SK-N-SH (cell line): ENCODE data around the gene NAP1L1. TPM values are rescaled to one million over a fixed set of nuclear protein-coding genes. Genes with fewer than 3 reads are reported as not detected.

Source experiments
- CTCF ChIA-PET: fragments of 300-600, 350-600 bp; formaldehyde crosslinking; extraction: SDS; loops from one replicate; lab custom pipeline; 2021; lab: Yijun Ruan, JAX
- POLR2A ChIA-PET: fragments of 350-600 bp; sonication (Branson Sonifier 250); formaldehyde crosslinking; extraction: SDS; loops from one replicate; lab custom pipeline; 2020; ENCODE audit warnings: antibody characterized with exemption, inconsistent platforms; lab: Yijun Ruan, JAX
- DNase-seq: peaks from one replicate; pipeline ENCODE4 v3.0.0; 2012
- H2AFZ ChIP-seq: fragments of 200-600 bp; sonication (generic); 2 replicates; pipeline ENCODE4 v1.8.1; 2016; ENCODE audit warnings: antibody characterized with exemption, mild to moderate bottlenecking, low read depth
- H3F3A ChIP-seq: fragments of 200-600 bp; sonication (generic); replicated peaks from 2 replicates; pipeline ENCODE3; 2016; ENCODE audit warnings: antibody characterized with exemption, mild to moderate bottlenecking; ENCODE audit not compliant: insufficient read depth
- H3K27ac ChIP-seq, 2 experiments: fragments of 200-500 bp in 1 of 2; fragments of 200-600 bp in 1 of 2; sonication (Bioruptor generic) in 1 of 2; sonication (generic), shearing (Covaris generic) in 1 of 2; 2 replicates each; pipeline versions ENCODE4 v1.5.1 to v1.6.1; 2014 to 2016; ENCODE audit warnings: low read depth in 2 of 2, inconsistent platforms in 1 of 2, low read length in 1 of 2, mild to moderate bottlenecking in 1 of 2, mixed read lengths in 1 of 2
- H3K27me3 ChIP-seq: fragments of 200-600 bp; sonication (generic), shearing (Covaris generic); 2 replicates; pipeline ENCODE4 v1.6.1; 2016; ENCODE audit warnings: mixed run types; ENCODE audit not compliant: insufficient read depth
- H3K36me3 ChIP-seq, 2 experiments: fragments of 200-500 bp in 1 of 2; fragments of 200-600 bp in 1 of 2; sonication (Bioruptor generic) in 1 of 2; sonication (generic) in 1 of 2; replicated peaks in 1 of 2; 2 replicates each; pipeline versions ENCODE3 to v1.5.1; 2014 to 2016; ENCODE audit warnings: low read length in 1 of 2, mild to moderate bottlenecking in 1 of 2; ENCODE audit not compliant: insufficient read depth in 2 of 2, control insufficient read depth in 1 of 2
- H3K4me1 ChIP-seq, 2 experiments: fragments of 200-500 bp in 1 of 2; fragments of 200-600 bp in 1 of 2; sonication (Bioruptor generic) in 1 of 2; sonication (generic), shearing (Covaris generic) in 1 of 2; 2 replicates each; pipeline versions ENCODE4 v1.5.1 to v1.6.1; 2014 to 2016; ENCODE audit warnings: low read depth in 1 of 2, low read length in 1 of 2, mixed run types in 1 of 2; ENCODE audit not compliant: insufficient read depth in 2 of 2, control insufficient read depth in 1 of 2
- H3K4me2 ChIP-seq: fragments of 200-600 bp; sonication (generic), shearing (Covaris generic); 2 replicates; pipeline ENCODE4 v1.6.1; 2017; ENCODE audit warnings: mixed run types
- H3K4me3 ChIP-seq, 2 experiments: fragments of 200-500 bp in 1 of 2; fragments of 200-600 bp in 1 of 2; sonication (Bioruptor generic) in 1 of 2; sonication (generic), shearing (Covaris generic) in 1 of 2; 2 replicates each; pipeline versions ENCODE4 v1.5.1 to v1.8.1; 2014 to 2016; ENCODE audit warnings: low read depth in 2 of 2, inconsistent platforms in 1 of 2, low read length in 1 of 2, mild to moderate bottlenecking in 1 of 2, mixed read lengths in 1 of 2, moderate library complexity in 1 of 2
- H3K79me2 ChIP-seq: fragments of 200-600 bp; sonication (generic); 2 replicates; pipeline ENCODE4 v1.8.1; 2017; ENCODE audit warnings: mild to moderate bottlenecking; ENCODE audit not compliant: insufficient read depth
- H3K9ac ChIP-seq: fragments of 200-600 bp; sonication (generic); 2 replicates; pipeline ENCODE4 v1.6.1; 2017; ENCODE audit warnings: mixed run types
- H3K9me2 ChIP-seq: fragments of 200-600 bp; sonication (generic); 2 replicates; pipeline ENCODE4 v1.6.1; 2017; ENCODE audit warnings: mixed run types
- H3K9me3 ChIP-seq: fragments of 200-600 bp; sonication (generic); 2 replicates; pipeline ENCODE4 v1.6.1; 2017; ENCODE audit warnings: mixed run types, mild to moderate bottlenecking, moderate library complexity
- H4K20me1 ChIP-seq: fragments of 200-600 bp; sonication (generic); 2 replicates; pipeline ENCODE4 v1.6.1; 2017; ENCODE audit warnings: mild to moderate bottlenecking, mixed run types; ENCODE audit not compliant: insufficient read depth
- FOXJ3 ChIP-seq: sonication (generic); formaldehyde crosslinking; IDR thresholded peaks from 2 replicates; pipeline ENCODE4 v1.5.1; 2020; ENCODE audit warnings: mild to moderate bottlenecking, missing genetic modification reagents
- JUND ChIP-seq: IDR thresholded peaks from 2 replicates; pipeline ENCODE4 v1.4.0; 2012
- MXI1 ChIP-seq: IDR thresholded peaks from 2 replicates; pipeline ENCODE4 v1.6.1; 2012; ENCODE audit warnings: mild to moderate bottlenecking, low read depth, low read length, improper control_type of control experiment
- NFIC ChIP-seq: IDR thresholded peaks from 2 replicates; pipeline ENCODE4 v1.4.0; 2012; ENCODE audit warnings: borderline replicate concordance
- NRF1 ChIP-seq: IDR thresholded peaks from 2 replicates; pipeline ENCODE4 v1.6.1; 2012; ENCODE audit warnings: low read depth, mild to moderate bottlenecking, low read length
- POLR2AphosphoS5 ChIP-seq: IDR thresholded peaks from 2 replicates; pipeline ENCODE4 v1.6.1; 2012; ENCODE audit warnings: low read depth, low read length
- RFX5 ChIP-seq: IDR thresholded peaks from 2 replicates; pipeline ENCODE4 v1.6.1; 2012; ENCODE audit warnings: mild to moderate bottlenecking, improper control_type of control experiment, low read length
- RXRA ChIP-seq: IDR thresholded peaks from 2 replicates; pipeline ENCODE4 v1.4.0; 2012; ENCODE audit warnings: low read depth, mild to moderate bottlenecking, borderline replicate concordance
- SMC3 ChIP-seq: IDR thresholded peaks from 2 replicates; pipeline ENCODE4 v1.6.1; 2012; ENCODE audit warnings: low read depth, low read length, improper control_type of control experiment
- WGBS: methylation state at CpG from one replicate; pipeline ENCODE4 v1.1.6; 2017; ENCODE audit warnings: low lambda C conversion rate; 5-methylcytosine and 5-hydroxymethylcytosine counted together
- polyA plus RNA-seq, 3 experiments: library from polyadenylated mRNA; depleted of rRNA; stranded (reverse); fragments of >200 nt; gene quantifications; 2 replicates each; pipeline ENCODE4 v1.2.3, GENCODE V29; 2012
- TF ChIP-seq, protein P1 (sequence below): fragments of 200-600 bp; sonication (generic); IDR thresholded peaks from 2 replicates; pipeline ENCODE4 v1.6.1; 2017; ENCODE audit warnings: antibody characterized with exemption, mild to moderate bottlenecking, moderate library complexity

NAP1L1 gene
- polyA plus RNA-seq, 1 of the 3 experiments (the other 2 are of a cell fraction): 197 TPM

DNA sequence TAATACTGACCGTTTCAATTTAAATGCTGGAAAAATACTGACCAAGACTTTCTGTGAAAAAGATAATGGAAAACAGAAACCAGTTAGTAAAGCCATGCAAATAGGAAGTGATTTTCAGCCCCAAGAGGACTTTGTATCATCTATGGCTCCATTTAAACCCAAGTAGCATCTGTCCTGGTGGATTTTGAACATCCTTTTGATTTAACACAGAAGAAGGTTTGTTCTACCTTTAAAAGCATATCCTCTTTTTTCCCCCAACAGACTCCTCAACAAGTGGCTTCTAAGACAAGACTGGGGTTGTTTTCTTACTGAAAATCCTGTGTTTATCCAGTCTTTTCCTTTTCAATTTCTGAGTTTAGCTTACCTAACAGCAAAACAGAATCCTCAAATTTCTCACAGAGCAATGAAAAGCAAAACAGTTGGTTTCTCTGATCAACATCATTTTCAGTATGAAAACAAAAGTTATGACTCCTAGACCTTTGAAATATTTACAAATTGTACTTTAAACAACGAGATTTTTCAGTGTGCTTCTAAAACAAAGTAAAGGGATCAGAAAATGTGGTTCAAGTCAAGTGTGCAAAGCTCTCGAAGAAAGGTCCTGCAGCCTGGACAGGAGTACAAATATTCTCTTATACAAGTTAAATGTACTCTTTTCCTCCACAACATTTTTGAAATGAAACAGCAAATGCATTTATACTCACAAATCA is 55.8 kb downstream of the NAP1L1 start (continued):
- TF ChIP-seq NRF1: no peak

DNA sequence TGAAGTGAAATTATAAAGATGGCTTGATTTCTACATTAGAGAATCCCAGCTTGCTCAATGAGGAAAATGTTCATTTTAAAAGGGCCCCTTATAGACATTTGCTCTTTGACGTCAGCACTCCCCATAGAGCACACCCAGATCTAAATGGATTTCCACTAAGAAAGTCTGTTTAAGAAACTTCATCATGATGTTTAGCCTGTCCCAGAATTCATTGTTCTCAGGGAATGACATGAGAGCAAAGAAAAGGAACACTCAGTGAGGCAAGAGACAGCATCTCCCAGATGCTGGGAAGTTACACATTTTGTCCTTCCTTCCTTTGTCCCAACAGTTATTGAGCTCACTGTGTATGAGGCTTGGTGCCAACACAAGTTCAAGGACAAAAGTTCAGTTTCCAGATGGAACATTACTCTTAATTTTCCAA is 57.8 kb downstream of the NAP1L1 start:
- Histone ChIP-seq H3K4me1 (peaks cover 3 to 12% of the 10 kb centered on the region in 2 experiments; a peak in 3 of 4 replicates), H3K27me3 (no peaks in the 10 kb centered on the region), H3K9me3 (no peaks in the 10 kb centered on the region), H3F3A (peaks cover 56% of the 10 kb centered on the region), H3K4me2 (peak overlapping the region; percentile 69; the same call in 1 of the 2 replicates), H3K4me3 (peak overlapping the region in 1 of 2 experiments; percentile 16; a peak in 1 of 4 replicates), H3K9ac (peak overlapping the region; percentile 7; the same call in 1 of the 2 replicates), H3K79me2 (peaks cover 48% of the 10 kb centered on the region), H3K27ac (peak overlapping the region in 1 of 2 experiments; percentile 92; a peak in 3 of 4 replicates), H3K9me2 (no peaks in the 10 kb centered on the region), H4K20me1 (peaks cover 10% of the 10 kb centered on the region; the same call in 1 of the 2 replicates), H3K36me3 (peaks cover 14 to 28% of the 10 kb centered on the region in 2 experiments), H2AFZ (no peak overlapping the region)
- POLR2A ChIA-PET: no interaction called here
- 81% methylated on average over 1 of the region's 1 CpG for WGBS
- CTCF ChIA-PET: no interaction called here
- no peak for DNase-seq
- TF ChIP-seq, protein P1, sequence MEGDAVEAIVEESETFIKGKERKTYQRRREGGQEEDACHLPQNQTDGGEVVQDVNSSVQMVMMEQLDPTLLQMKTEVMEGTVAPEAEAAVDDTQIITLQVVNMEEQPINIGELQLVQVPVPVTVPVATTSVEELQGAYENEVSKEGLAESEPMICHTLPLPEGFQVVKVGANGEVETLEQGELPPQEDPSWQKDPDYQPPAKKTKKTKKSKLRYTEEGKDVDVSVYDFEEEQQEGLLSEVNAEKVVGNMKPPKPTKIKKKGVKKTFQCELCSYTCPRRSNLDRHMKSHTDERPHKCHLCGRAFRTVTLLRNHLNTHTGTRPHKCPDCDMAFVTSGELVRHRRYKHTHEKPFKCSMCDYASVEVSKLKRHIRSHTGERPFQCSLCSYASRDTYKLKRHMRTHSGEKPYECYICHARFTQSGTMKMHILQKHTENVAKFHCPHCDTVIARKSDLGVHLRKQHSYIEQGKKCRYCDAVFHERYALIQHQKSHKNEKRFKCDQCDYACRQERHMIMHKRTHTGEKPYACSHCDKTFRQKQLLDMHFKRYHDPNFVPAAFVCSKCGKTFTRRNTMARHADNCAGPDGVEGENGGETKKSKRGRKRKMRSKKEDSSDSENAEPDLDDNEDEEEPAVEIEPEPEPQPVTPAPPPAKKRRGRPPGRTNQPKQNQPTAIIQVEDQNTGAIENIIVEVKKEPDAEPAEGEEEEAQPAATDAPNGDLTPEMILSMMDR: no peak
- TF ChIP-seq POLR2AphosphoS5 (peak; percentile 8; the same call in 1 of the 2 replicates), NFIC (no peak), RFX5 (no peak)

- Histone ChIP-seq H3K9me3 (no peaks in the 10 kb centered on the region), H3K4me2 (no peak overlapping the region), H3K27ac (peak overlapping the region; percentile 22 to 92; a peak in 3 of 4 replicates), H3K36me3 (peaks cover 14 to 28% of the 10 kb centered on the region in 2 experiments), H3K4me3 (no peak overlapping the region), H3K9ac (peak overlapping the region; percentile 7; the same call in 1 of the 2 replicates), H3K79me2 (peaks cover 43% of the 10 kb centered on the region), H4K20me1 (peaks cover 9% of the 10 kb centered on the region; the same call in 1 of the 2 replicates), H3K9me2 (no peaks in the 10 kb centered on the region), H3K4me1 (peaks cover 9 to 10% of the 10 kb centered on the region in 2 experiments), H3K27me3 (no peaks in the 10 kb centered on the region), H3F3A (peaks cover 64% of the 10 kb centered on the region), H2AFZ (no peak overlapping the region)
- ChIA-PET POLR2A (no interaction called here), CTCF (interaction anchor here (1.1 to 1.6 kb wide), 2 partner anchors 13 to 499 kb away, joined by 3 read pairs; no protein-coding TSS in a partner anchor)
- no peak for DNase-seq
- 72% methylated on average over 7 of the region's 7 CpGs for WGBS
- no peak for TF ChIP-seq FOXJ3 (CRISPR knock-in tag)
- peak; percentile 21 for TF ChIP-seq JUND
- TF ChIP-seq SMC3: no peak
- TF ChIP-seq MXI1: no peak
- TF ChIP-seq POLR2AphosphoS5: peak; percentile 11; the same call in 1 of the 2 replicates
- TF ChIP-seq RXRA: no peak
These were observed 58.6 kb downstream of the NAP1L1 start for GRCh38 chr12:76025601-76026575.
